NCI-H2196 (cell line): Measurements from ENCODE around the gene MTG1.
"Not testable (repeated sequence)": the region's sequence is repeated elsewhere in the genome, so short reads cannot be mapped to it uniquely, and the experiment has no call there.

ENCODE experiments used
- DNase-seq: peaks from one replicate; lab custom pipeline; 2025; ENCODE audit not compliant: unreplicated experiment; lab: John Stamatoyannopoulos, UW

Gene MTG1

DNA sequence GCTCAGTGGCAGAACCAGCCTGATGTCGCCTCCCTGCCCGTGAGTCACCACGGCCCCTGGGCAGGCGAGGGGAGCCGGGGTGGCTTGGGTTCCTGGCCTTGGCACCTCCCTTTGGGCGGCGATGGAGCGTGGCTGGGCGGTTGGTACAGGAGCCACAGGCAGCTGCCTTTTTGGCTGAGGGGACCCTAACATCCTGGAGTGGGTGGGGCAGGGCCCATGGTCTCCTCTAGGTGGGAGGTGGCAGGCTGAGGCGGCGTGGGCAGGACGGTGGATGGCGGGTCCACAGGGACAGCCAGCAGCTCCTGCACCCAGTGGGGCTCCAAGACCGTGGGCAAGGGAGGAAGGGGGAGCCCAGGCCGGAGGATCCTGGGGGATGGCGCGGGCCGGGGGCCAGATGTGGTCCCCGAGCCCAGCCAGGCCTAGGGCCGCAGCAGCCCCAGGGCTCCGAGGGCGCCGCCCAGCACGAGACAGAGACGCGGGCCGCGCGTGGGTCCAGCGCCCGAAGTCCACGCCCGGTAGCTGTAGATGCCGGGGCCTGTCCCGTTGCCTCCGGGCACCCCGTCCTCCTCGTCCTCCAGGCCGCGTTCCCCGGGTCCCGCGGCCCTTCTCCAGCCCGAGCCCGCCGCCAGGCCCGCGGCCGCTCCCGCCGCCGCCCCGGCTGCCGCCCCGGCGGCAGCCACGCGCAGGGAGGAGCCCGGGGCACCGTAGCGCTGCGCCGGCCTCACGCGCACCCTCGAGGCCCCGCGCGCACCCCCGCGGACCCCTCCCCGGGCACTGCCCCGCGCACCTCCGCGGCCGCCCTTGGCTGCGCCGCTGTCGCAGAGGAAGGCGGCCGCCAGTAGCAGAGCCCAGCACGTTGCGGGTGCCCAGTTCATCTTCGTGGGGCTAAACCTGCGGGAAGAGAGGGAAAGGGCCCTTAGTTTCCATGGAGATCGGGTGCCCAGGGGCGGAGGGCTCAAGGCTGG, 29.1 kb downstream of the MTG1 start:
- DNase-seq: no peak

DNA sequence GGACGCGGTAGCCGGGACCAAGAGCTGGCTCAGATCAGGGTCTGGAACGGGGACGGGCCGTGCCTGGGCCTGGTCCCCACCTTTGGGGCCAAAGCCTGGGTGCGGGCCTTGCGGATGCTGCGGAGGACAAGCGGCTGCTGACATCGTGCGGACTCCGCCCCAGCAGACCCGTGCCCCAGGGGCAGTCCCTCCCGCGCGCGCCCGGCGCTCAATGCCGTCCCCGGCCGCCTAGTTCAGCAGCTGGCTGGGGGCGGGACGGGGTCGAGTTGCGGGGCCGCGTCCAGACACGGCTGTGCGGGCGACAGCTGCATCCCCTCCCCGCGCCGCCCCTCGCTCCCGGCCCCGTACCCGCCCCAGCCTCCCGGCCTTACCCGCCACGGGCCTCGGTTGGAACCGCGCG, 30.1 kb downstream of the MTG1 start:
- not testable (repeated sequence) for DNase-seq

DNA sequence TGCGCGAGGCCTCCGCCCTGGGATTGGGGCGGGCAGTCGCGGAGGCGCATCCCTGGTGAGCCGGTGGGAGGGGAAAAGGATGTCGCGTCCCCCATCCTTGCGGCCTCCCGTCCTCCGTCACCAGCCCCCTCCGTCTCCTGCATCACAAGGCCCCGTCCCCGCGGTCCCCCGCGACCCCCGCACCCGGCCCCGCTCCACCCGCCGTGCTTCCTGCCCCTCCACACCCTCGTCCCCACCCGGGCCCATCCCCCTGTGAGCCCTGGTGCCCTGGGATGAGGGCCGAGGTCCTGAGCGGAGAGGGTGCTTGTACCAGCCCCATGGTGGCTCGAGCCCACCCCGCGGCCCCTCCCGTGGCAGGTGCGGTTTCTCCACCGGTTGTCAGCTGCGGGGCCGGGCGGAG, 30.6 kb downstream of the MTG1 start, which contains the start of gene SPRN:
TSS of gene SPRN (minus strand) at position 25 of the 400 bp plus-strand sequence. CDS start 944 bp downstream, outside the sequence.
- not testable (repeated sequence) for DNase-seq

DNA sequence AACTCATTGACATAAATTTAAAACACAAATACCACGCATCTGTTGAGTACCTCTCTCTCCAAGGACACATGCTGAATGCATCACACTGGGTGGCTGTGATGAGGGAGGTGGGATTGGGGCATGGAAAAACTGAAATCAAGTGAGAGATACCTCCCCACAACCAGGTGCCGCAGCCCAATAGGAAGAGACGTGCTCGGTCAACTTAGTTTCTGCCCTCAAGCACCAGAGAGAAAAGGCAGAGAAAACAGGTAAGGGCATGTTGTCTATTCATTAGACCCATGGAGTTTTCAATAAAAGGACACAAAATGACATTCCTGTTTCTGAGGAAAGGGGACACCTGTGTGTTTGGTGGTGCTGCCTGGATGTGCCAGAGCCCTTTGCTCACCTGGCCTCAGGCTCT, 35.6 kb downstream of the MTG1 start:
- DNase-seq: not testable (repeated sequence)

DNA sequence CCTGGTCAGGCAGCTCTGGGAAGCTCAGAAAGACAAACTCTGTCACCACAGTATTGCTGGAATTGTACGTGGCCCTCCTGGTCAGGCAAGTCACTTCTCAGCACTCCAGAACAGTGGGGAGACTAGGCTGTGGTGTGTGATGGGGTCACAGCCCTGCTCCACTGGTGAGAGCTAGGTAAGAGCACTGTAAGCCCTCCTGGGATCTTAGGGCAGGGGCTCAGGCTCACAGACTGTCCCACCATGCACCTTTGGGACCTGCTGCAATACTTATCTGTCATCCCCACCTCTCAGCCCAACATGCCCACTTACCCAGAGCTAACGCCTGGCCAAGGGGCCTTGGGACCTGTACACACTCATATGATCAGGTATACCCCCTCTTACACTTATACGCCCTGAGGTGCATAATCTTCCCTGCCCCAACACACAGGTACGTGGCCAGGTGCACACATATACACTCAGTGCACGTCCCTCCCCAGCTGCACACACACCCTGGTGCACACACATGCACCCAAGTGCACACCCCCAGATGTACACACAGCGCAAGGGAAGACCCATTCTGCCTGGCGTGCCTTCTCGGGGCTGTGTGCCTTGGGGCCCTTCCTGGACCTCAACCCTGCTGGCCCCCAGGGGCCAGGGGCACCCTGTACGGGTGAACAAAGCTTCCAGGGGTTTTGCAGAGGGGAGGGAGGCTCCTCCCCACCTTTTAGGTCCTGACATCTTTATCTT, 38.1 kb downstream of the MTG1 start:
- not testable (repeated sequence) for DNase-seq

DNA sequence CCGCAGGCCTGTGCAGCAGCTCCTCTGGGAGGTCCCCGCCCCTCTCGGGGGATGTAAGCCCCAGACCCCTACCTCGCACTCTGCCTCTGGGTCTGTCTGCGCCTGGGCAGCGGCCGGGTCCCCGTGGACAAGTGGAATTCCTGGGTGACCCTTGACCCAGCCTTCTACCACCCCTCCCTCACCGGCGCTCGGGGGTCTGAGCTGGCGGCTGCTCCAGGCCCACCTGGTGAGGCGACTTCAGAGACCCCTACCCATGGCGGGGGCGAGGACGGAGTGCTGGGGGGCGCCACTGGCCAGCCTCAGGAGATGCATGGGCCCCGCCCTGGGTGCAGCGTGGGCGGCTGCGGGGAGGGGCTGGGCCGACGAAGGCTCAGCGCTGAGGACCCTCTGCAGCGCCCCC, 38.8 kb downstream of the MTG1 start:
- not testable (repeated sequence) for DNase-seq

DNA sequence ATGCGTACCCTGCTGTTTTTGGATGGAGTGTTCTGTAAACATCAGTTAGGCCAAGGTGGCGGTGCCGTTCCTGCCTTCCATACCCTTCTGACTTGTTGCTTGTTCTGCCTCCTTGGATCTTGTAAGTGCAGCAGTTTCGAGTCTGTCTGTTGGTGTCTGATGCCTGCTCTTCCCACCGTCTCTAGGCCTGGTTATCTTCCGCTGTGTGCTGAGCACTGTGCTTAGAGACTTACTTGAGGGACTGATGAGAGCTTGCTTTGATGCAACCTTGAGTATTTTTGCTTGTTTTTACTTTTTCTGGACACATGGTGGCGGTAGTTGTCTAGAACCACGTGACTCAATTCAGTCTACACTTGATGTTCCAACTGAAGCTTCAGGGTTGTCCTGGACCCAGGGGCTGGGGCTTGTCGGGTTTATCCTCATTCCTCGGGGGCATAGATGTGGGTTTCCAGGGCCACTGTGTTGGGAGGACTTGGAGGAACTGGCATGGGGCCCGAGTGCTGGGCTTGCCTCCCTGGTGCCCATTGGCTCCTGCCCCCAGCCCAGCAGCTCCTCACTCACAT, 44.8 kb downstream of the MTG1 start:
- DNase-seq: peak; percentile 2

DNA sequence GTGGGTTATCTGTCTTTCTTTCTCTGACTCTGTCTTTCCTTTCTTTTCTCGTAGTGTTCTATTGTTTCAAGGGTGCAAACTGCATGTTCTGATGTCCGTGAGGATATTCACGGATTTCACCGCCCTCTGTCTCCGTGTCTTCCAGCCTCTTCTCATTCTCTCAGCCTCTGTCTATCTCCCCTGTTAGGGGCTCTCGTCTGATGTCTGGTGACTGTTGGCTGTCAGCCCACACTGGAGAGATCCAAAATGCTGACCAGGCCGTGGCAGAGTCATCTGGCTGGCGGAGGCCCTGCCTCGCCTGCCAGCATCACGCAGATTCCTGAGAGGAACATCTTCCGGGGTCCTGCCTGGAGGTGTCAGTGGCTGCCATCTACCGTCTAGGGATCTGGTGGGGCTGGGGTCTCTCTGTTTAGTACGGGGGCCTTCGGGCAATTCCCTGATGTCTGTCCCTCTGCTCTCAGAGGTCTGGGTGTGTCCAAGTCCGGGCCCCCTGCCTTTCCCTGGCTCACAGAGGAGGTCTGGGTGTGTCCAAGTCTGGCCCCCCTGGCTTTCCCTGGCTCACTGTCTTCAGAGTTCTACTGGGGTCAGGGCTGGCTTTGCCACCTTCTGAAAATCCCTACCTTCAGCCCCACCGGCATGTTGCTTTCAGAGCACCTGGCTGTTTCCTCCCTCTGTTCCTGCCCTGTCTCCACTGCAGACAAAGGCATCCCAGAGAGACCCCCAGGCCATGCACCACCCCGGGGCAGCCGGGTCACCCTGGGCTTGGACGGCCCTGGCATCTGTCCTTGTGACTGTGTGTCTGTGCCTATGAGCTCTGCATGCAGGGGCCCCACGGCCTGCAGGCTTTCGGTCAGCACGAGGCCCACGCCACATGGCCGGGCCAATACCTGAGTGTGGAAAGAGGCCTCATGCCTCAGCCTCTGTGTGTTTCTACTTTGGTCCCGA, 45.8 kb downstream of the MTG1 start:
- DNase-seq: no peak

DNA sequence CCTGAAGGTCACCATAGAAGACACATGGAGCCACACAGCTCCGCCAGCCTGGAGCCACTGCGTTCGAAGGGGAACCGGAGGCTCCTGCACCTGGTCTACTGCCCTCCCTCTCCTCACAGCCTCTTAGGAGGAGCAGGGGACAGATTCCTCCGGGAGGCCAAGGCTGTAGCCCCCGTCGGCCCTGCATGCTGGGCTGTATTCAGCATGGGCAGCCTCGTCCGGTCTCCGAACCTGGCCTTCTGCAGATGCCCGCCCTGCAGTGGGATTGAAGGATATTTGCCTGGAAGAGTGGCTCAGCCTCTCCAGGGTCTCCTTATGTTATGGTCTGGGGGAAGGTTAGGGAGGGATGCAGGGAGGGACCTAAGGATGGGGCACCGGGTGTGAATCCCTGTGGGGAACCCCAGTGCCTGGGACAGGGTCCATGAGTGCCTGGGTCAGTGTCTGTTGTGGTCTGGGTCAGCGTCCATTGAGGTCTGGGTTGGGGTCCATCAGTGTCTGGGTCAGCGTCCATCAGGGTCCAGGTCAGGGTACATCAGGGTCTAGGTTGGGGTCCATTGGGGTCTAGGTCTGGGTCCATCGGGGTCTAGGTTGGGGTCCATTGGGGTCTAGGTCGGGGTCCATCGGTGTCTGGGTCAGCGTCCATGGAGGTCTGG, 46.8 kb downstream of the MTG1 start:
- DNase-seq: no peak

DNA sequence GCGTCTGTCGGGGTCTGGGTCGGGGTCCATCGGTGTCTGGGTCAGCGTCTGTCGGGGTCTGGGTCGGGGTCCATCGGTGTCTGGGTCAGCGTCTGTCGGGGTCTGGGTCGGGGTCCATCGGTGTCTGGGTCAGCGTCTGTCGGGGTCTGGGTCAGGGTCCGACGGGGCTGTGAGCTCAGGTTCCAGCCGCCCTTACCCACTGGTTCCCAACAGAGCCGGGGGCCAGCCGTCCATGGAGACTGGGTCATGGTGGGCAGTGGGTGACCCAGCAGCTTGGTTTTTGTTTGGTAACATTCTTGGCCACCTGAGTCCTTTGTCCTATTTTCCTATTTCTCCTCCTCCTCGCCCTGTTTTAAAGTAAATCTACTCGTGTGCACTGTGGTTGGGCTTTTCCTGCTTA, 47.4 kb downstream of the MTG1 start:
- DNase-seq: not testable (repeated sequence)

DNA sequence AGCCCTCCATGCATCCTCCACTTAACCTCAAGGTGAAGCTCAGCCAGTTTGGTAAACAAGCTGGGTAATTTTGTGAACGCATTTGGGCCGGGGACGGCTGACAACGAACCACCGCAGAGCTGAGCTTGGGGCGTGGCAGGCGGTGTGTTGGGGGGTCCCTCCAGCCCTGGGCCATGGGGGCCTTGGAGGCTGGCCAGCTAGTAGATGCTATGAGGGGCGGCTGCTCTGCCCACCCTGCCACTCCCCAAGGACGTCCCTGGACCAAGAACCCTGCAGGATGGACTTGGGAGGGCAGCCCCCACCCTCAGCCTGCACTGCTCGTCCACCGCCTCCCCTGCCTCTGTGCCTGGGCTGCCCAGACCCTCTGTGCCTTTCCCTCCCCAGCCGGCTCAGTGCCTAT, 47.8 kb downstream of the MTG1 start:
- DNase-seq: no peak

DNA sequence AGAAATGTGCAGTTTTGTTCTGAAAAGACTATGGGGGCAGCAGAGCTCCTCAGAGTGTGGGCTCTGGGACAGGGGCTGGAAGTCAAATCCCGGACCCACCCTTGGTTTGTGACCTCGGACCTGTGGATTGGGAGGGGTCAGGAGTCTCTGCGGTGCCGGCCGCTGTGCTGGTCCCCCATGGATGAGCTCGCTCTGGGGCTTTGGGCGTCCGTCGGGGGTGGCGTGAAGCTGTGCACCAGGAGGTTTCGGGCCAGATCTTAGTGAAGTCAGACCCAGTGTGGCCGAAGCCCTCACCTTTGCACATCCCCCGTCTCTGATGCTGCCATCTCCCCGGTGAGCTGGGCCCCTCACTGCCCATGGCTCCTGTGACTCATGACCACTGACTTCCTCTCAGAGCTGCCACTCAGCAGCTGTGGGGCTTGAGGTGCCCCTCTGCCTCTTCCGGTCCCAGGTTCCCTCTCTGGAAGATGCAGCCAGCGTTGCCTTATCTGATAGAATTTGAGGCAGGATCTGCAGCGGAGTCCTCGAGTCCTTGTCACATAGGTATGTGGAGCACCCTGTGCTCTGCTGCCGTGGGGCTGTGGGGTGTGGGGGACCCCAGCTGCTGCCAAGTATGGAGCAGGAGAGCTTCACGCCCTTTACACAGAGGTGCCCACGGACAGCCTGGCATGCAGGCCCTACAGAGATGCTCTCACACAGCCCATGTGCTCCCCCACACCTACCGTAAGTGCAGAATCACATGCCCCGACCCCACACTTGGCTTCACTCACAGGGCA, 48.4 kb downstream of the MTG1 start:
- no peak for DNase-seq

DNA sequence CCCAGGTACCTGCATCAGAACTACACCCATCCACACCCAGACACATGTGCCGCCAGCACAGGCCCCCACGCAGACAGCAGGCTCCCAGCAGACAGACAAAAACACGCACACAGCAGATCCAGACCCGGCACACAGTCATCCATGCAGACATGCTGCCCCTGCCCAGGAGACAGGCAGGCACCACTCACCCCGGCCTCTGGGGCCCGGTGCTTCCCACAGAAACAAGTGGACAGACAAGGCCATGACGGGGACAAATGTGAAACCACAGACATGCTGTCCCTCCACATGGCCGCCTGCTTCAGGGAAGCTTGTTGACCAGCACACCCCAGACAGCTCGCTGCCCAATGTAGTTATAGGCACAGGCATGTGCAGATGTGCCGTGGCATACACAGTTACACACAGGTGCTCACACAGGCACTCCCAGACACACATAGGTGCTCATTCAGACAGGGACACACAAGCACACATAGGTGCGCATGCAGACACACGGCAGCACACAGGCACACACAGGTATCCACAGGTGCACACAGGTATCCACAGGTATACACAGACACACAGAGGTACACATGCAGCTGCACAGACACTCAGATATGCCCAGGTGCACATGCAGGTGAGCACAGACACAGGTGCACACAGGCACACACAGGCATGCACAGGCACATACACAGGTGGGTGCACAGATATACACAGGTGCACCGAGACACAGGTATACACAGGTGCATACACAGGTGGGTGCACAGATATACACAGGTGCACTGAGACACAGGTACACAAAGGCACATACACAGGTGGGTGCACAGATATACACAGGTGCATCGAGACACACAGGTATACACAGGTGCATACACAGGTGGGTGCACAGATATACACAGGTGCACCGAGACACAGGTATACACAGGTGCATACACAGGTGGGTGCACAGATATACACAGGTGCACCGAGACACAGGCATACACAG, 49.3 kb downstream of the MTG1 start:
- no peak for DNase-seq

DNA sequence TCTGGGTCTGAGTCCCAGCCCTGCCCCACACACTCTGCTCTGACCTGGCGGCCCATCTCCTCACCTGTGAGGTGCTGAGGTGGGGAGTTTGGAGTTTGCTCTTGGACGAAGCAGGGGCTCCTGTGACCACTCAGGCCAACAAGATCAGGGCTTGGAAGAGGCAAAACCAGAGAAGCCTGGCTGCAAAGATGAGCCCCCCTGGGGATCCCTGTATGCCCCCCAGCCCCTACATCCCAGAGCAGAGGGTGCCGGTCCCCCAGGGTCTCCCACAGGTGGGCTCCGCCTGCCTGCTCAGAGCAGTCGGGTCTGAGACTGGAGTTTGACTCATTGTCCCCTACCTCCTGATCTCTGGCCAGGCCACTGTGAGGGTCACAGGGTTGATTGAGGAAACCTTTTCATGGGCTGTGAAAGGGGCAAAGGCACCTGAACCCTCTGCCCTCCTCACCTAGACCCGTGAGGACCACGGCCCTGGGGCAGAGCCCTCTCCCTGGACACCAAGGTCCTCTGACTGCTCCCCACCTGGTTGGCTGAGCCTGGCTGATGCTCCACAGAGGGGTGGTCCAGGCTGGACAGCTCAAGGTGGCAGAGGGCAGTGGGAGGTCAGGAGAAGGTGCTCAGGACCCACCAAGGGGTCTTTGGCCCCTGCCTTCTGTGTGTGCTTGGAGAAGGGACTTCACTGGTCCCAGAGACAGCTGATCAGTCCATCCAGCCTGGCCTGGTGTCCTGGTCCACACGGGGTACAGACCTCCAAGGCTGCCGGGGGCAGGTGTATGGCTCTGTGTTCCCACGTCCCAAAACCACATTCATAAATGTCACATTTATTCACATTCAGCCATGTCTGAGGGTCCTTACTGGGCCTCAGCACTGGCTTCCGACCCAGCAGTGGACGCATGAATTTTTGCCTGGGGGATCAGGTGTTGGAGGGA, 50.6 kb downstream of the MTG1 start:
- no peak for DNase-seq

DNA sequence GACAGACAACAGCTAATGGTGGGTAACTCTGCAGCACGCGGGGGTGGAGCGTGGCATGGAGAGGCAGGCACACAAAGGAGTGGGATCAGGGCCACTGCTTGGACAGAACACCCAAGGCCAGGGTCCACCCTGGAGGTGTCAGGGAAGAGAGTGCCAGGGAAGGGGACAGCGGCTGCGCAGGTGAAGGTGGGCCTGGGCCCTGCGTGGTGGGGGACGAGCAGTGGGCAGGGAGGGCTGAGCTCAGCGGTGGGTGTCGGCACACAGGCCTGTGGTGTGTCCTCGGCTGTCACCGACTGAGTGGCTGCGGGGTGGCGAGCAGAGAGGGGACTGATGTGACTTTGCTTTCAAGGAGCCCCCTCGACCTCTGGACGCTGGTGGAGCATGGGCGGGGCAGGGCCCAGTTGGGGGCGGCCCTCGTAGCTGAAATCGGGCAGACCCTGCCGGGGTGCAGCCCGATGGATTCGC, 51.3 kb downstream of the MTG1 start:
- no peak for DNase-seq

DNA sequence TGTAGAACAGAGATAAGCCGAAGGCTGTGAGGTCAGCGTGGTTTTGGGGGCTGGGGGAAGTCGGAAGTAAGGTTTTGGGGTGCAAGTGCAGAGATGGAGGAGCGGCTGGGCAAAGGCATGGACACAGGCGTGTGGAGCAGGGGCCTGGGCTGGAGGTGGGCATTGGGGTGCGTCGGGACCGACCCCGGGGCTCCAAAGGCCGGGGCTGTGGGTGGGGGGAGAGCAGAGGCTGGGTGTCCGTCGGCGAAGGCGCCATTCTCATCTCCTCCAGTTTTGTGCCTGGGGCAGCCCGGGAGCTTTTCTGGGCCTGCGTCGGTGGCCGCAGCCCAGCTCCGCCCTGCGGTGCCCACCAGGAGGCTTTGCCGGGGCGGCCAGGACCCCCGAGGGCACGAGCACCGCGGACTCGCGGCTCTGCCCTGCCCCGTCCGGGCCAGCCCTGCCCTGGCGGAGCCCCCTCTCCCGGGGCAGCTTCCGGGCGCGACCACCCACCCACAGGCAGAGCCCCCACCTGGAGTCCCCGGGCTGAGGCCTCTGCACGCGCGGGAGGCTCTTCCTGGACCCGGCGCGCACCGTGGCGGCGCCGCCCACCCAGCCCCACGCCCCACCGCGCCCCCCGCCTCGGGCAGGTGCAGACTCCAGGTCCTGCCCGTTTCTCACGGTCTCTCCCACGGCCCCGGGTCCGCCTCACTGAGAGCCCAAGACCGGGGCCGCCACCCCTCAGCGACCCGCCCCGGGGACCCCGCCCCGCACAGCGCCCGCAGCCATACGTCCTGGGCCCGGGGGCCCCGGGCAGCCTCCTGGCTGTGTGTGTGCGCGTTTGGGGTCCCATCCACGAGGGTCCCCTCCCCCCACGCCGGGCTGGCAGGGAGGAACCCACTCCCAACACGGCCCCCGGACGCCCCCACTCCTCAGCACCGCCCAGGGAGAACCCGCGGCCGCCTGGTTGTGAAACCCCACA, 52.1 kb downstream of the MTG1 start:
- DNase-seq: no peak
